Activated T-helper 2 cell treated with anti-CD3 and anti-CD28 coated beads, Interferon-gamma antibody, Interleukin-2, Interleukin-4, amounts not matched to agents 10 μg/mL and 5 μg/mL and 100 μg/mL, durations not matched to agents 14 hours and 24 hours and 36 hours (primary cell): ENCODE data around the gene EVI5L. TPM values are rescaled to one million over a fixed set of nuclear protein-coding genes. Genes with fewer than 3 reads are reported as not detected.
"Not testable (repeated sequence)": the region's sequence is repeated elsewhere in the genome, so short reads cannot be mapped to it uniquely, and the experiment has no call there.

Source experiments
- DNase-seq: peaks from one replicate; pipeline ENCODE4 v3.0.0; 2021; ENCODE audit warnings: low spot score
- H3K27ac Mint-ChIP-seq: one replicate; pipeline ENCODE4 v1.8.0; 2021; ENCODE audit warnings: mixed read lengths
- H3K27me3 Mint-ChIP-seq: one replicate; pipeline ENCODE4 v1.8.0; 2021; ENCODE audit warnings: low read depth, mixed read lengths
- H3K36me3 Mint-ChIP-seq: one replicate; pipeline ENCODE4 v1.8.0; 2021; ENCODE audit warnings: low read depth, mixed read lengths
- H3K4me1 Mint-ChIP-seq: one replicate; pipeline ENCODE4 v1.8.0; 2021; ENCODE audit warnings: low read depth, mixed read lengths
- H3K4me3 Mint-ChIP-seq: one replicate; pipeline ENCODE4 v1.8.0; 2021; ENCODE audit warnings: low read depth, mild to moderate bottlenecking, moderate library complexity, mixed read lengths
- H3K9me3 Mint-ChIP-seq: one replicate; pipeline ENCODE4 v1.8.0; 2021; ENCODE audit warnings: mixed read lengths
- intact Hi-C: fragments of 100-400 bp; cut with micrococcal nuclease; formaldehyde crosslinking; loops from one replicate; pipeline ENCODE4 v1.15.1; 2023
- total RNA-seq: library from RNA; stranded (reverse); gene quantifications from 2 replicates; pipeline ENCODE4 v1.2.3, GENCODE V29; 2022

EVI5L gene
- total RNA-seq, 1 donor from 2014 or later: 3.8 TPM

GRCh38 chr19:7795555-7796161, 34.4 kb upstream of the EVI5L start:
- no peaks in the 10 kb centered on the region for H3K36me3 Mint-ChIP-seq
- peaks cover 42% of the 10 kb centered on the region for H3K27me3 Mint-ChIP-seq
- intact Hi-C loops: no loop called here
- no peak for DNase-seq
- H3K4me1 Mint-ChIP-seq: no peaks in the 10 kb centered on the region
- no peaks in the 10 kb centered on the region for H3K9me3 Mint-ChIP-seq
- no peak overlapping the region for H3K4me3 Mint-ChIP-seq
- H3K27ac Mint-ChIP-seq: no peak overlapping the region

GRCh38 chr19:7799640-7800355, 30.2 kb upstream of the EVI5L start:
- Mint-ChIP-seq H3K4me1 (no peaks in the 10 kb centered on the region), H3K4me3 (no peak overlapping the region), H3K9me3 (peaks cover 14% of the 10 kb centered on the region), H3K36me3 (no peaks in the 10 kb centered on the region), H3K27ac (no peak overlapping the region), H3K27me3 (peaks cover 55% of the 10 kb centered on the region)
- intact Hi-C loops: loop anchor here (1.0 kb wide), 3 partner anchors 118 to 231 kb away; no protein-coding TSS in a partner anchor
- DNase-seq: peak; percentile 35

- intact Hi-C loops: no loop called here
- H3K36me3 Mint-ChIP-seq: no peaks in the 10 kb centered on the region
Observed at GRCh38 chr19:7801020-7801570, 28.9 kb upstream of the EVI5L start.

DNA sequence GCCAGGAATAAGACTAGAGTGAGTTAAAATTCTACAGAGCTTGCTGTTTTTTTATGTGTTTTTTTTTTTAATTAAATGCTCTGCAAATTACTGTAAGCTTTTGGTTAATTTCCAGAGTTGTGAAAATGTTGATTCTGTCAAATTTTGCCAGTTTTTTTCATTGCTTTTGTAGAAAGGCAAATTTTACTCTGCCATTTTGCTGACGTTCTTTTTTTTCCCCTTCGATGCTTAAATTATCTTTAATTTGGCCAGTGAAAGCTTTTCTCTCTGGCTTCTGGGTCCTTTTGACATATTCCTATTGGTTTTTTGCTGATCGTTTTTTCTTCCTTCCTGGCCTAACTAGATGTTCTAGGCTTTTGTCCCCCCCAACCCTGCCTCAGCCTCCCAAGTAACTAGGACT, 23.8 kb upstream of the EVI5L start:
- H3K36me3 Mint-ChIP-seq: peaks cover 8% of the 10 kb centered on the region
- H3K9me3 Mint-ChIP-seq: peaks cover 34% of the 10 kb centered on the region
- H3K27me3 Mint-ChIP-seq: peaks cover 42% of the 10 kb centered on the region
- no peak overlapping the region for H3K4me3 Mint-ChIP-seq
- DNase-seq: no peak
- H3K27ac Mint-ChIP-seq: no peak overlapping the region
- intact Hi-C loops: loop anchor here (2.0 kb wide), 1 partner anchor 33 kb away; no protein-coding TSS in a partner anchor
- H3K4me1 Mint-ChIP-seq: peaks cover 4% of the 10 kb centered on the region

More at GRCh38 chr19:7801020-7801570, 28.9 kb upstream of the EVI5L start:
- DNase-seq: no peak
- Mint-ChIP-seq H3K27ac (no peak overlapping the region), H3K4me1 (no peaks in the 10 kb centered on the region), H3K9me3 (peaks cover 14% of the 10 kb centered on the region), H3K27me3 (peaks cover 54% of the 10 kb centered on the region), H3K4me3 (no peak overlapping the region)

DNA sequence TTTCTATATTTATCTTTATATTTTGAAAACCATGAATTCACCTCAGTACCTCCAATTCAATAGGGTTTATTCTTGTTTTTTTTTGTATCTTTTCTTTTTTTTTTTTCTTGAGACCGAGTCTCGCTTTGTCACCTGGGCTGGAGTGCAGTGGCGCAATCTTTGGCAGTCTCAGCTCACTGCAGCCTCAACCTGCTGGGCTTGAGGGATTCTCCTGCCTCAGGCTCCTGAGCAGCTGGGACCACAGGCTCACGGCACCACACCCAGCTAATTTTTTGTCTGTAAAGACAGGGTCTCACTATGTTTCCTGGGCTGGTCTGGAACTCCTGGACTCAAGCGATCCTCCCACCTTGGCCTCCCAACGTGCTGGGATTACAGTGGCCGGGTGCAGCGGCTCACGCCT, 23.1 kb upstream of the EVI5L start:
- Mint-ChIP-seq H3K4me3 (no peak overlapping the region), H3K4me1 (peaks cover 4% of the 10 kb centered on the region), H3K27me3 (peaks cover 48% of the 10 kb centered on the region), H3K9me3 (peaks cover 40% of the 10 kb centered on the region), H3K27ac (no peak overlapping the region), H3K36me3 (peaks cover 8% of the 10 kb centered on the region)
- DNase-seq: no peak
- intact Hi-C loops: loop anchor here (2.0 kb wide), 1 partner anchor 34 kb away; no protein-coding TSS in a partner anchor

DNA sequence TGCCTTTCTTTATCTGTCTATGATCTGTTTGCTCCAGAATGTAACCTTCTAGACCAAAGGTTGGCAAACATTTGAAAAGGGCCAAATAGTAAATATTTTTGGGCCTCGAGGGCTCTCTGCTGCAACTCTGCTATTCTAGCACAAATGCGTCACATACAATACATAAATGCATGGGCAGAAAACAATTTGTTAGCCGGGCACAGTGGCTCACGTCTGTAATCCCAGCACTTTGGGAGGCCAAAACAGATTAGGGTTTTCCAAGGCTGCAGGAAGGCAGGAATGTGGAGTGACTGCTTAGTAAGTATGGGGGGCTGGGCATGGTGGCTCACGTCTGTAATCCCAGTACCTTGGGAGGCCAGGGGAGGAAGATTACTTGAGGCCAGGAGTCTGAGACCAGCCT, 21.9 kb upstream of the EVI5L start:
- no peak overlapping the region for H3K4me3 Mint-ChIP-seq
- intact Hi-C loops: no loop called here

DNA sequence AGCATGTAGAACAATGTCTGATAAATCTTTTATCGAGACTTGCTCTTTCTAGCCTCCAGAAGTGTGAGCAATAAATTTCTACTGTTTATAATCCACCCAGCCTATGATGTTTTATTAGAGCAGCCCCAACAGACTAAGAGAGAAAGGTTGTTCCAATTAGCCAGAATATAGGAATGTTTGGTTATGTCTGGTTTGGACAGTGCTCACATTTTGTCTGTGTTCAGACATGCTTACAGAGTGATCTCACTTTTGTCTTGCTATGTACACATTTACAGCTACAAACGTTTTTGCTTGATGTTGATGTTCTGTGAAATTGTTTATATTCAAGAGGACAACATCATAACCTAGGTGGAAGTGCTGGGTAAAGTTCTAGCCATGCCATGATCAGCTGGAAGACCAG, 18.0 kb upstream of the EVI5L start:
- Mint-ChIP-seq H3K27me3 (peaks cover 29% of the 10 kb centered on the region), H3K27ac (no peak overlapping the region), H3K4me1 (peaks cover 4% of the 10 kb centered on the region), H3K4me3 (no peak overlapping the region), H3K9me3 (peaks cover 47% of the 10 kb centered on the region), H3K36me3 (peaks cover 8% of the 10 kb centered on the region)
- no peak for DNase-seq
- intact Hi-C loops: no loop called here

More for the DNA sequence above, 21.9 kb upstream of the EVI5L start:
- DNase-seq: no peak
- H3K27ac Mint-ChIP-seq: no peak overlapping the region
- peaks cover 4% of the 10 kb centered on the region for H3K4me1 Mint-ChIP-seq
- H3K36me3 Mint-ChIP-seq: peaks cover 8% of the 10 kb centered on the region
- peaks cover 37% of the 10 kb centered on the region for H3K9me3 Mint-ChIP-seq
- peaks cover 41% of the 10 kb centered on the region for H3K27me3 Mint-ChIP-seq

DNA sequence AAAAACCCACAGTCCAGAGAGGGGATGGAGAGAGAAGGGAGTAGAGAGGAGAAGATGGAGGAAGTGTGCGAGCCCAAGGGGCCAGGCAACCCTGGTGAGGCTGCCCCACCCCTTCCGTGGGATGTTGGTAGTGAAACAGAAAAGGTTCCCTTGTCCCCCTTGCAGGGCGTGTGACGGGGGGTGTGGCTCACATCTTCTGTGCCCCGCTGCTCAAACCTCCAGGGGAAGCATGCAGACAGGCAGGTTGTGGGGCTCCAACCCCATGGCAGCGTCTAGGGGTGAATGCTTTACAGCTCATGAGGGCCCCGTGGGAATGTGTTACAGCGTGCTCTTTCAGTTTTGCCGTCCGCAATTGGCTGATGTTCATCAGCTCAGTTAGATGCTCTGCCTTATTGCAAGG, 14.7 kb upstream of the EVI5L start:
- Mint-ChIP-seq H3K27ac (no peak overlapping the region), H3K36me3 (peaks cover 5% of the 10 kb centered on the region), H3K27me3 (peaks cover 37% of the 10 kb centered on the region), H3K4me1 (no peaks in the 10 kb centered on the region), H3K9me3 (peaks cover 42% of the 10 kb centered on the region), H3K4me3 (no peak overlapping the region)
- DNase-seq: no peak
- intact Hi-C loops: no loop called here

DNA sequence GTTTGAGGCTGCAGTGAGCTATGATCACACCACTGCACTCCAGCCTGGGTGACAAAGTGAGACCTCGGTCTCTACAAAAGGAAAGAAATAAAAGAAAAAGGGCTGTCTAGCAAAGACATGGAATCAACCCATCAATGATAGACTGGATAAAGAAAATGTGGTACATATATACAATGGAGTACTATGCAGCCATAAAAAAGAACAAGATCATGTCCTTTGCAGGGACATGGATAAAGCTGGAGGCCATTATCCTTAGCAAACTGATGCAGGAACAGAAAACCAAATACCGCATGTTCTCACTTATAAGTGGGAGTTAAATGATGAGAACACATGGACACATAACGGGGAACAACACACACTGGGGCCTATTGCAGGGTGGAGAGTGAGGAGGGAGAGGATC, 14.0 kb upstream of the EVI5L start:
- DNase-seq, H3K4me1 Mint-ChIP-seq, H3K4me3 Mint-ChIP-seq, H3K27ac Mint-ChIP-seq, intact Hi-C loops, H3K36me3 Mint-ChIP-seq: not testable (repeated sequence)
- Mint-ChIP-seq H3K27me3 (peaks cover 39% of the 10 kb centered on the region), H3K9me3 (peaks cover 35% of the 10 kb centered on the region)

GRCh38 chr19:7817801-7818200, 12.2 kb upstream of the EVI5L start:
- DNase-seq: no peak
- no peaks in the 10 kb centered on the region for H3K36me3 Mint-ChIP-seq
- intact Hi-C loops: no loop called here
- peaks cover 34% of the 10 kb centered on the region for H3K27me3 Mint-ChIP-seq
- no peak overlapping the region for H3K27ac Mint-ChIP-seq
- H3K4me1 Mint-ChIP-seq: no peaks in the 10 kb centered on the region
- peaks cover 20% of the 10 kb centered on the region for H3K9me3 Mint-ChIP-seq
- H3K4me3 Mint-ChIP-seq: no peak overlapping the region

DNA sequence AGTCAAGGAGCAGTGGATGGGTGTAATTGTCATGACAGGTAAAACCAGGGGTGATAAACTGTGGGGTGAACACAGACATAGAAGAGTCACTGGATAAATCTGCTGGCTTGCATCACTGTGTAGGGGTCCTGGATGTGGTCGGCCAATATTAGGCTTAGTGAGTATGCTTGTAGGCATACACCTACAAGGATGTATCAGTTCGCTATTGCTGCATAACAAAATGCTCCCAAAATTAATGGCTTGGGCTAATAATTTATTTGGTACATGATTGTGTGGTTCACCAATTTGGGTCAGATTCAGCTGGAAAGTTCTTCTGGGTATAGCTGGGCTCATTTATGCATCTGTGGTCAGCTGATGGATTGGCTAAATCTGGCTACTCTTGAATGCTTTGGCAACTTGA, 11.2 kb upstream of the EVI5L start:
- Mint-ChIP-seq H3K36me3 (no peaks in the 10 kb centered on the region), H3K27me3 (peaks cover 38% of the 10 kb centered on the region), H3K9me3 (peaks cover 20% of the 10 kb centered on the region), H3K4me1 (no peaks in the 10 kb centered on the region), H3K27ac (no peak overlapping the region), H3K4me3 (no peak overlapping the region)
- intact Hi-C loops: no loop called here
- no peak for DNase-seq

- intact Hi-C loops: no loop called here
- H3K27me3 Mint-ChIP-seq: peaks cover 37% of the 10 kb centered on the region
Observed at GRCh38 chr19:7819337-7819736, 10.7 kb upstream of the EVI5L start.

GRCh38 chr19:7820588-7820987, 9.4 kb upstream of the EVI5L start:
- Mint-ChIP-seq H3K4me3 (no peak overlapping the region), H3K9me3 (peaks cover 20% of the 10 kb centered on the region), H3K36me3 (no peaks in the 10 kb centered on the region), H3K4me1 (no peaks in the 10 kb centered on the region), H3K27ac (no peak overlapping the region), H3K27me3 (peaks cover 34% of the 10 kb centered on the region)
- DNase-seq: no peak
- intact Hi-C loops: no loop called here

More at GRCh38 chr19:7819337-7819736, 10.7 kb upstream of the EVI5L start:
- DNase-seq: no peak
- Mint-ChIP-seq H3K4me1 (no peaks in the 10 kb centered on the region), H3K4me3 (no peak overlapping the region), H3K27ac (no peak overlapping the region), H3K36me3 (no peaks in the 10 kb centered on the region), H3K9me3 (peaks cover 20% of the 10 kb centered on the region)
